ENCODE measurements around the gene OARD1.
A peak's percentile ranks its signal among the peaks of the same experiment; 100 is the strongest.

Gene OARD1

DNA sequence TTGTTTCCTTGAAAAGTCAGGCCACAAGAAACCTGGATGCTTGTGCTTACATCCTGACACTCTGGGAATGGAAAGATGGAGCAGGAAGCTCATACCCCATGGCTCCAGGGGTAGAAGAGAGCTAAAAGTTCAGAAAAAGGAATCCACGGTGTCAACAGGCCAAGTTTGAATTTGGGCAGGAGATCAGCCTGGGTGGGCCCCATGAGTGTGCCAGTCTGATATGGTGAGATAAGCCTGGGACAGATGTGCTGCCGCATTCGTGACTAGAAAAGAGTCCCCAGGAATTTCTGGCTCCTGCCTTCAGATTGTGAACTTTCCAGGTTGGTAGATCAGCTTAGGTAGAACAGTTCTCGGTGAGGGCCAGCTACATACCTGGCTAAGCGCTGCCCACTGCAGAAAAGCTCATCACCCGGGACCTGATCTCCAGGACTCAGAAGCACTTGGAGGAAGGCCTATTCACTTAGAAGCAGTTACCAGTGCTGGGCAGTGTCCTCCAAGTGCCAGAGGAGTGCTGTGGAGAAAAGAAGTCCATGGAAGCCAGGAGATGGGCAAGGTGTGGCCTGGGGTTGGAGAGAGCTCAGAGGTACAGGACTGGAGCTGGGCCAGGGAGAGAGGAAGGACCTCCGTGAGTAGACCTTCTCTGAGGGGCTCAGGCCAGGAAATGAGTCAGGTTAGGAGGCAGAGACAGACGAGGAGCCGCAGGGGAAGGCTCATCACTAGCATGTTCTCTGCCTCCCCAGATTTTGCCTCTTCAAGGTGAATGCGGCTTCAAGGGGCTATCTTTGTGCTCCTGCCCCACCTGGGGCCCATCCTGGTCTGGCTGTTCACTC, 29.7 kb downstream of the OARD1 start, which contains the start of gene TSPO2:
TSS of gene TSPO2 (plus strand) at position 242 of the 830 bp plus-strand sequence. CDS start at position 761, 519 bp downstream.
- H3K4me3 ChIP-seq (ENCODE audit: low read length), result no peak within 1 kb of the TSS
- TF ChIP-seq, protein P1, sequence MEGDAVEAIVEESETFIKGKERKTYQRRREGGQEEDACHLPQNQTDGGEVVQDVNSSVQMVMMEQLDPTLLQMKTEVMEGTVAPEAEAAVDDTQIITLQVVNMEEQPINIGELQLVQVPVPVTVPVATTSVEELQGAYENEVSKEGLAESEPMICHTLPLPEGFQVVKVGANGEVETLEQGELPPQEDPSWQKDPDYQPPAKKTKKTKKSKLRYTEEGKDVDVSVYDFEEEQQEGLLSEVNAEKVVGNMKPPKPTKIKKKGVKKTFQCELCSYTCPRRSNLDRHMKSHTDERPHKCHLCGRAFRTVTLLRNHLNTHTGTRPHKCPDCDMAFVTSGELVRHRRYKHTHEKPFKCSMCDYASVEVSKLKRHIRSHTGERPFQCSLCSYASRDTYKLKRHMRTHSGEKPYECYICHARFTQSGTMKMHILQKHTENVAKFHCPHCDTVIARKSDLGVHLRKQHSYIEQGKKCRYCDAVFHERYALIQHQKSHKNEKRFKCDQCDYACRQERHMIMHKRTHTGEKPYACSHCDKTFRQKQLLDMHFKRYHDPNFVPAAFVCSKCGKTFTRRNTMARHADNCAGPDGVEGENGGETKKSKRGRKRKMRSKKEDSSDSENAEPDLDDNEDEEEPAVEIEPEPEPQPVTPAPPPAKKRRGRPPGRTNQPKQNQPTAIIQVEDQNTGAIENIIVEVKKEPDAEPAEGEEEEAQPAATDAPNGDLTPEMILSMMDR (conservative IDR thresholded peaks at IDR 0.05; ENCODE audit: low read length), result no peak
- DNase-seq (ENCODE audit: low read depth), result no peak

GRCh38 chr6:41040940-41041536, 31.1 kb downstream of the OARD1 start:
- H3K4me3 ChIP-seq (ENCODE audit: low read length), result no peak overlapping the region
- TF ChIP-seq, protein P1 (conservative IDR thresholded peaks at IDR 0.05; ENCODE audit: low read length), result no peak
- DNase-seq (ENCODE audit: low read depth), result no peak

DNA sequence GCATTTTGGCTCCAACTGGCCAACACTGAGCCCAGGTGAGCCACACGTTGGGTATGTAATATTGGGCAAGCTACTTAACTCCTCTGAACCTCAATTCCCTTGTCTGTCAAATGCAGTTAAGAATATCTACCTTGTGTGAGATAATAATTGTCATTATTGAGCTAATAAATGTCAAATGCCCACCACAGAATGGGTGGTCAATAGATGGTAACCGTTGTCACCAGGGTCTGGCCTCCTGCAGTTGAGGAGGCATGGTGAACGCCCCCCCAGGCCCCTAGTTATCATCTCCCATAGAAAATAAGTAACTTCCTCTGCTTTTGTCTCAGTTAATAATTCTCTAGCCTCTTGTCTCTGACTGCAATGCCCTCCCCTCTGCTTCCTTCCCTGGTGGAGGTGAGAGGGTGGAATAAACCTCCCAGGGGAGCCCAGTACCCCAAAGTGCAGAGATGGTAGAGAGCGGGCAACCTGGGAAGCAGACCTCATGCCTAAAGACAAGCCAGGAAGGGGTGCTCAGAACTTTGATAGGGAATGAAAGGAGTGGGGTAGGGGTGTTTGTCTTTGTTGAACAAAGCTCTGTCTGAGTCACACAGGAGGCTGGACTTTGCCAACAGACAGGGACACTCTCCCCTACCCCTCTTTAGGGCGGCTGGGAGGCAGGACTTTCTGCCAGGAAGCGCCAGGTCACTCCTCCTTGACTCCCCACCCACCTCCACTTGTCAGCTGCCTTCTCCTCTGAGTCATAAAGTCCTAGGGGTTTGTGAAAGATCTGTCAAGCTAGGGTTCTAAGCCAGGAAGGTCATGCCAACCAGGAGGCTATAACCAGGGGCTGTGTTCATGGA, 31.8 kb downstream of the OARD1 start:
- no peak overlapping the region for H3K4me3 ChIP-seq (ENCODE audit: low read length)
- TF ChIP-seq, protein P1 (conservative IDR thresholded peaks at IDR 0.05; ENCODE audit: low read length), result no peak
- DNase-seq (ENCODE audit: low read depth), result no peak

- peak; percentile 15 for DNase-seq (ENCODE audit: low read depth)
- no peak within 1 kb of the TSS for H3K4me3 ChIP-seq (ENCODE audit: low read length)
- TF ChIP-seq, protein P1 (conservative IDR thresholded peaks at IDR 0.05; ENCODE audit: low read length), result peak; percentile 69
Measured at GRCh38 chr6:41039060-41039998, 32.8 kb downstream of the OARD1 start, which contains the start of gene UNC5CL. TSS of gene UNC5CL (minus strand) at chr6:41039221. CDS start at chr6:41035074, 4,147 bp downstream.

- TF ChIP-seq, protein P1 (conservative IDR thresholded peaks at IDR 0.05; ENCODE audit: low read length), result no peak
- H3K4me3 ChIP-seq (ENCODE audit: low read length), result no peak overlapping the region
- DNase-seq (ENCODE audit: low read depth), result no peak
Measured at GRCh38 chr6:41038205-41038604, 34.0 kb downstream of the OARD1 start.
